AG09309 (cell line): ENCODE results near the gene FTL.

Experiments
- DNase-seq: peaks from one replicate; pipeline ENCODE4 v3.0.0-alpha.2; 2010; ENCODE audit warnings: low read depth
- H3K4me3 ChIP-seq: 2 replicates; pipeline ENCODE4 v1.5.1; 2011; ENCODE audit warnings: mild to moderate bottlenecking, low read depth, low read length, moderate library complexity; ENCODE audit not compliant: control insufficient read depth
- TF ChIP-seq, protein P1 (sequence below): IDR thresholded peaks from 2 replicates; pipeline ENCODE4 v1.5.1; 2011; ENCODE audit warnings: mild to moderate bottlenecking, low read depth, low read length, inconsistent platforms; ENCODE audit not compliant: insufficient read depth, control insufficient read depth; ENCODE audit errors: missing control alignments

The FTL gene

DNA sequence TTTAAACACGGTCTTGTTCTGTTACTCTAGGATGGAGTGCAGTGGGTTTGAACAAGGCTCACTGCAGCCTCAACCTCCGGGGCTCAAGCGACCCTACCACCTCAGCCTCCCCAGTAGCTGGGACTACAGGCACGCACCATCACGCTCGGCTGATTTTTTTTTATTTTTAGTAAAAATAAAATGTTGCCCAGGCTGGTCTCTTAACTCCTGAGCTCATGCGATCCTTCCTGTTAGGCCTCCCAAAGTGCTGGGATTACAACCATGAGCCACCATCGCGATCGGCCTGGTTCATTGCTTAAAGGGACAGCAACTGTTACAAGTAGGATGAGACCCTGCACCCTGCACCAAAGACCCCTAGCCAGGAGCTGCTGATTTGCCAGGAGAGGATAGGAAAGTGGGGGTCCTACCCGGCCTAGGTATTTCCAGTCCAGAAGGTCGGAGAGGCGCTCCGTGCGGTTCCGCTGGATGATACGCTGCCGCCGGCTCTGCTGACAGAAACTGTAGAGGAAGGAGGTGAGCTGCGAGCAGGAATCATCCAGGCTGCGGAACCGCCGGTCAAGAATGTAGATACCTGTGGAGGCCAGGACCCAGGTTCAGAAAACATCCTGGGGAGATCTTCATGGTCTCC is 5.1 kb downstream of the FTL start:
- TF ChIP-seq, protein P1, sequence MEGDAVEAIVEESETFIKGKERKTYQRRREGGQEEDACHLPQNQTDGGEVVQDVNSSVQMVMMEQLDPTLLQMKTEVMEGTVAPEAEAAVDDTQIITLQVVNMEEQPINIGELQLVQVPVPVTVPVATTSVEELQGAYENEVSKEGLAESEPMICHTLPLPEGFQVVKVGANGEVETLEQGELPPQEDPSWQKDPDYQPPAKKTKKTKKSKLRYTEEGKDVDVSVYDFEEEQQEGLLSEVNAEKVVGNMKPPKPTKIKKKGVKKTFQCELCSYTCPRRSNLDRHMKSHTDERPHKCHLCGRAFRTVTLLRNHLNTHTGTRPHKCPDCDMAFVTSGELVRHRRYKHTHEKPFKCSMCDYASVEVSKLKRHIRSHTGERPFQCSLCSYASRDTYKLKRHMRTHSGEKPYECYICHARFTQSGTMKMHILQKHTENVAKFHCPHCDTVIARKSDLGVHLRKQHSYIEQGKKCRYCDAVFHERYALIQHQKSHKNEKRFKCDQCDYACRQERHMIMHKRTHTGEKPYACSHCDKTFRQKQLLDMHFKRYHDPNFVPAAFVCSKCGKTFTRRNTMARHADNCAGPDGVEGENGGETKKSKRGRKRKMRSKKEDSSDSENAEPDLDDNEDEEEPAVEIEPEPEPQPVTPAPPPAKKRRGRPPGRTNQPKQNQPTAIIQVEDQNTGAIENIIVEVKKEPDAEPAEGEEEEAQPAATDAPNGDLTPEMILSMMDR = no peak
- H3K4me3 ChIP-seq = no peak overlapping the region
- no peak for DNase-seq

DNA sequence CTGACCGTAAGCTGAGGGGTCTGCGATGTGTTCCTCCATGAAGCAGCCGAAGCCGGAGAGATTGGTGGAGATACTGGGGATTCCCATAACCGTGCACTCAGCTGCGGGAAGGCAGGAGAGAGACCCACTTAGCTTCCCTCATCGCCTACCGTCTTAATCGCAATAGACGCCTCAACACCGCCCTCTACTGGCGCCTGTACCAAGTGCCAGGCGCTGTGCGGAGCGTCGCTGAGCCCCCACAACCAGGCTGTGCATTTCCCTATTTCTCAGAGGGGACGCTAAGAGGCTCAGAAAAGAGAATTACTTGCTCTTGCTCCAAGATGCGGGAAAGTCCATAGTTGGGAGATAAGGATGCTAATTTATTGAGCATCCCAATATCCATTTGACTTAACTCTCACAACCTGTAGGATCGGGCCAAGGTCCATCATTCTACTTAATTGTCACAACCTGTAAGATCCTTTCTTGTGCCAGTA is 5.8 kb downstream of the FTL start:
- no peak overlapping the region for H3K4me3 ChIP-seq
- TF ChIP-seq, protein P1 = peak; percentile 93
- no peak for DNase-seq

DNA sequence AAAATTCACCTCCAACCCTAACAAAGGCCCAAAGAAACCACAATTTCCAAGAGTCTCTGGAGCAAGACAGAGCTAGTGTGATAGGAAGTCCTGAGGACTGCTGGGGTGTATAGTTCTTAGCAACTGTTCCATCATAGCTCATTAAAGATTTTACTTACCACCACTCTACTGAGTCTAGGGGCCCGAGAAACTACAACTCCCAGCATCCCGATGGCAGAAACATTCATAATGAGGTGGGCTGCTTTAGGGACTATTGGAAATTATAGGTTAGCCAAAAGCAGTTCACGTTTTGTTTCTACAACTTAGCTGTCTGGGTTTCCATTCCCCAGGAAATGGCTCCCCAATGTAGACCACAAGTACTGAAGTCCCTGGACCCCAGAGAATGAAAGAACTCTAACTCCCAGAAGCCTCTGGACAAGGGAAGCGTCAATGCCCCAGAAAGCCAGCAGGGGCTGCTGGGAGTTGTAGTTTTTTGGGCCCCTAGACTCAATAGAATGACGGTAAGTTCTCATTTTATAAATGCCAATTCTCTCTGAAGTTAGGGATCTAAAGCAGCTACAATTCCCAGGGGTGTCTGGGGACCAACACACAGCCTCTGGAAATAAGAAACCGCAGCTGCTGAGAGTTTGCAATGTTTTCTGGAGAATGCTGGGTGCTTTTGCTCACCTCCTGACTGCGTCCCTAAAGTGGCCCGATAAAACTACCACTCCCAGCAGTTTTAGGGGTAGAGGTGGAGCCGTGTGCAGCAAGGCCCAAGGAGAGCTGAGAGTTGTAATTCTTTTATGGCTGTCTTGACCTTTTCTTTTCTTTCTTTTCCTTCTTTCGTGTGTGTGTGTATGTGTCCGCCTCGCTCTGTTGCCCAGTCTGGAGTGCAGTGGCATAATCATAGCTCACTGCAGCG is 11.1 kb downstream of the FTL start:
- no peak overlapping the region for H3K4me3 ChIP-seq
- TF ChIP-seq, protein P1 = no peak
- no peak for DNase-seq

DNA sequence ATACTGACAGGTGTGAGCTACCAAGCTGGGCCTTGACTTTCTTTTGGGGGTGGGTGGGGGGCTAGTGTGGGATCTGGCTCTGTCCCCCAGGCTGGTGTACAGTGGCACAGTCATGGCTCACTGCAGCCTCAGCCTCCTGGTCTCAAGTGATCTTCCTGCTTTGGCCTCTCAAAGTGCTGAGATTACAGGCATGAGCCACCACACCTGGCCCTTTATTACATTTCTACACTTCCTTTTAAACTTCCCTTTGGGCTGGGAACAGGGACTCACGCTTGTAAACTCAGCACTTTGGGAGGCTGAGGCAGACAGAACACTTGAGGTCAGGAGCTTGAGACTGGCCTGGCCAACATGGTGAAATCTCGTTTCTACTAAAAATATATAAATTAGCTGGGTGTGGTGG is 12.0 kb downstream of the FTL start:
- no peak overlapping the region for H3K4me3 ChIP-seq
- TF ChIP-seq, protein P1 = no peak
- DNase-seq = no peak

DNA sequence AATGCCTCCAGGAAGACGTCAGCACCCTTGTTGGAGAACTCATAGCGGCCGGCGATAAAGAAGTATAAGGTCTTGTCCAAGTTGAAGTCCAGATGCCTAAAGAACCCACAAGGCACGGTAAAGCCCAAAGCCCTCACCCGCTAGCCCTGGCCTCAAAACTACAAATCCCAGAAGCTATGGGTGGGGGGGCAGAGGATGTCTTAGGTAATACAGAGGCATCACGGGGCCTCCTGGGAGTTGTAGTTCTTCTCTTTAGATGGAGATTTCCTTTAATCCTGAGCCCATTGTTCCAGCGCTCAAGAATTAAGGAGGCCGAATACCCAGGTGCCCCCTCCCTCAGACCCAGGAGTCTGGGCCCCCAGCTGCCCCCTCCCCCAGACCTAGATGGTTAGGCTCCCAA is 17.2 kb downstream of the FTL start:
- TF ChIP-seq, protein P1 = no peak
- no peak for DNase-seq
- H3K4me3 ChIP-seq = no peak overlapping the region

DNA sequence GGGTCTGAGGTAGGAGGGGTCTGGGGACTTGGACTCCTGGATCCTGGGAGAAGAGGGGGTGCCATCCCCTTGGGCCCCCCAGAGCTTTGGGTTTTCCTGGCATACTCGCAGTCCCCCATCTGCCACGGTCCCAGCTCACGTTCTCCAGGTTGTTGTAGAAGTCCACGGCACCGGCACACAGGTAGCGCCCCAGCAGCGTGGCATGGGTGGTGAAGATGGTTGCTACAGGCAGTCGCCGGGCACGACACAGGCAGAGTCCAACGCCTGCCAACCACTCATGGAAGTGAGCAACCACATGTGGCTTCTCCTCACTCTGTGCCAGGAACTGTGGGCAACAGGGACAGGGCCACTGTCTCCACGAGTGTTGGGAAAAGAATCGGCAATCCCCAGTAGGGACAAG is 20.6 kb downstream of the FTL start:
- H3K4me3 ChIP-seq = no peak overlapping the region
- TF ChIP-seq, protein P1 = no peak
- DNase-seq = no peak
